ENCODE data around the gene NHEJ1. TPM values are rescaled to one million over a fixed set of nuclear protein-coding genes. Genes with fewer than 3 reads are reported as not detected.

The NHEJ1 gene
- total RNA-seq, 1 experiment from 2014 or later: 16.4 TPM

GRCh38 chr2:219131327-219131726 lies 29.3 kb downstream of the NHEJ1 start:
- Histone ChIP-seq H3K4me3 (replicated peaks in 1 of 2; ENCODE audit: low read depth in 1 of 2, low read length in 2 of 2) (no peak overlapping the region), H3K4me1 (ENCODE audit: control insufficient read depth in 1 of 2, insufficient read depth in 2 of 2, low read length in 2 of 2) (peaks cover 0 to 2% of the 10 kb centered on the region in 2 experiments; a peak in 1 of 4 replicates), H2AFZ (ENCODE audit: low read depth, low read length, poor library complexity, severe bottlenecking) (no peak overlapping the region), H3K4me2 (ENCODE audit: low read length) (no peak overlapping the region), H3K27me3 (ENCODE audit: insufficient read depth, low read length) (no peaks in the 10 kb centered on the region), H3K9ac (ENCODE audit: low read length) (no peak overlapping the region), H3K36me3 (ENCODE audit: control insufficient read depth in 1 of 2, insufficient read depth in 2 of 2, low read length in 2 of 2) (no peaks in the 10 kb centered on the region), H3K9me3 (ENCODE audit: control insufficient read depth in 1 of 2, insufficient read depth in 1 of 2, low read depth in 1 of 2, low read length in 2 of 2) (no peaks in the 10 kb centered on the region), H3K27ac (ENCODE audit: low read depth, low read length) (no peak overlapping the region), H4K20me1 (ENCODE audit: insufficient read depth) (no peaks in the 10 kb centered on the region), H3K9me2 (ENCODE audit: insufficient read depth) (no peaks in the 10 kb centered on the region), H3K79me2 (ENCODE audit: insufficient read depth, low read length) (no peaks in the 10 kb centered on the region)
- BruUV-seq (replicated peaks): no TSS peak
- DNase-seq (ENCODE audit: low read depth, low spot score): no peak
- ChIA-PET POLR2A (no interaction called here), CTCF (interaction anchor here (1.2 to 2.3 kb wide), 2 partner anchors 12 to 129 kb away, joined by 3 to 7 read pairs; no protein-coding TSS in a partner anchor), RAD21 (ENCODE audit: low non-redundant PET in 1 of 2, low total read pairs in 2 of 2, uncharacterized antibody in 2 of 2, unreplicated experiment in 2 of 2) (no interaction called here)
- no peak for TF ChIP-seq EZH2phosphoT487 (IDR thresholded peaks at IDR 0.05; ENCODE audit: borderline replicate concordance)
- TF ChIP-seq REST (IDR thresholded peaks at IDR 0.05; ENCODE audit: low read depth): no peak
- no peak for TF ChIP-seq ATF3 (IDR thresholded peaks at IDR 0.05)
- intact Hi-C loops (cut with micrococcal nuclease): no loop called here
- no peak for ATAC-seq

- Histone ChIP-seq H3K36me3 (ENCODE audit: control insufficient read depth in 1 of 2, insufficient read depth in 2 of 2, low read length in 2 of 2) (no peaks in the 10 kb centered on the region), H3K9me2 (ENCODE audit: insufficient read depth) (no peaks in the 10 kb centered on the region), H3K4me2 (ENCODE audit: low read length) (no peak overlapping the region), H2AFZ (ENCODE audit: low read depth, low read length, poor library complexity, severe bottlenecking) (no peak overlapping the region), H3K79me2 (ENCODE audit: insufficient read depth, low read length) (no peaks in the 10 kb centered on the region), H4K20me1 (ENCODE audit: insufficient read depth) (no peaks in the 10 kb centered on the region), H3K4me1 (ENCODE audit: control insufficient read depth in 1 of 2, insufficient read depth in 2 of 2, low read length in 2 of 2) (peaks cover 13 to 20% of the 10 kb centered on the region in 2 experiments), H3K27me3 (ENCODE audit: insufficient read depth, low read length) (no peaks in the 10 kb centered on the region), H3K4me3 (replicated peaks in 1 of 2; ENCODE audit: low read depth in 1 of 2, low read length in 2 of 2) (no peak overlapping the region), H3K9ac (ENCODE audit: low read length) (no peak overlapping the region), H3K27ac (ENCODE audit: low read depth, low read length) (no peak overlapping the region), H3K9me3 (ENCODE audit: control insufficient read depth in 1 of 2, insufficient read depth in 1 of 2, low read depth in 1 of 2, low read length in 2 of 2) (no peaks in the 10 kb centered on the region)
- RAD21 ChIA-PET (ENCODE audit: low non-redundant PET in 1 of 2, low total read pairs in 2 of 2, uncharacterized antibody in 2 of 2, unreplicated experiment in 2 of 2): no interaction called here
- ATAC-seq: no peak
- CTCF ChIA-PET: no interaction called here
- BruUV-seq (replicated peaks): no TSS peak
- DNase-seq (ENCODE audit: low read depth, low spot score): no peak
- intact Hi-C loops (cut with micrococcal nuclease): no loop called here
- POLR2A ChIA-PET: no interaction called here
- TF ChIP-seq POLR2AphosphoS5 (IDR thresholded peaks at IDR 0.05; ENCODE audit: low read depth, low read length) (no peak), ZBTB33 (IDR thresholded peaks at IDR 0.05; ENCODE audit: extremely low read depth, insufficient replicate concordance, low read length) (no peak), JUND (IDR thresholded peaks at IDR 0.05) (no peak), SIN3A (IDR thresholded peaks at IDR 0.05; ENCODE audit: low read depth) (no peak), ZNF274 (IDR thresholded peaks at IDR 0.05; ENCODE audit: low read depth, low read length) (no peak), CTCF (IDR thresholded peaks at IDR 0.05 in 2 of 3, conservative IDR thresholded peaks at IDR 0.05 in 1 of 3; ENCODE audit: borderline replicate concordance in 1 of 3, insufficient read depth in 1 of 3, low read depth in 2 of 3, low read length in 2 of 3) (no peak), TCF7L2 (IDR thresholded peaks at IDR 0.05; ENCODE audit: borderline replicate concordance, extremely low read depth, insufficient read depth, insufficient read length) (no peak), POLR2A (IDR thresholded peaks at IDR 0.05; ENCODE audit: borderline replicate concordance, extremely low read depth, insufficient read depth, insufficient read length) (no peak)
Measured at GRCh38 chr2:219129589-219129988, 31.0 kb downstream of the NHEJ1 start.

Measured in HCT116 (cell line).